B cell (primary cell): Measurements from ENCODE around the gene C4BPA.

Experiments
- CTCF ChIP-seq: fragments of 200-600 bp; IDR thresholded peaks from one replicate; pipeline ENCODE4 v1.8.0; 2022; ENCODE audit warnings: antibody characterized with exemption, mild to moderate bottlenecking
- EZH2 ChIP-seq: IDR thresholded peaks from 2 replicates; pipeline ENCODE4 v1.6.1; 2012; ENCODE audit warnings: borderline replicate concordance, low read depth, mild to moderate bottlenecking, moderate library complexity, low read length; ENCODE audit not compliant: insufficient read depth, poor library complexity, severe bottlenecking

DNA sequence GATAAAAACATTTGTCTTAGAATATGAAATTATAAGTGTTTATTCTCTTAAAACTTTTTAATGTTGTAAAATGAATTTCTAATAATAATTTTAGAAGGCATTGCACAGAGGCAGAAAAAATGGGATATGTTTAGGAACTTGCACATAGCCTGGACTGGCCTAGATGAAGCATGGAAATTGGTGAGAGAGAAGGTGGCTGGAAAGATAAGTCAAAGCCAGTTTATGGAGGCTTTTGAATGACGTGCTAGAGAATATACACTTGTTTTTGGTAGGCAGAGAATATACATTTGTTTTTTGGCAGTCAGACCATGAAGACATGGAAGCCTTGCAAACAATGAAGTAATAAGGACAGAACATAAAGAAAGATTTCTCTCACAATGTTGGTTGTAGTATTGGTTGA is 2.3 kb upstream of the C4BPA start:
- no peak for TF ChIP-seq CTCF
- no peak for TF ChIP-seq EZH2
